Testis (tissue), 3 donors: ENCODE results near the gene RNF157. TPM values are rescaled to one million over a fixed set of nuclear protein-coding genes. Genes with fewer than 3 reads are reported as not detected.

Experiments used
- DNase-seq: peaks from one replicate; pipeline ENCODE4 v3.0.0-alpha.2; 2019
- H3K27ac ChIP-seq, 2 donors: fragments of 200-600 bp; sonication (generic); one replicate each; pipeline ENCODE4 v1.5.1; 2019
- H3K27me3 ChIP-seq: fragments of 200-600 bp; sonication (generic); one replicate; pipeline ENCODE4 v1.5.1; 2019
- H3K36me3 ChIP-seq: fragments of 200-600 bp; sonication (generic); one replicate; pipeline ENCODE4 v1.5.1; 2017; ENCODE audit warnings: low read depth; ENCODE audit errors: missing control alignments
- H3K4me1 ChIP-seq: fragments of 200-600 bp; sonication (generic); one replicate; pipeline ENCODE4 v1.5.1; 2019
- H3K4me3 ChIP-seq, 2 donors: fragments of 200-600 bp; sonication (generic); one replicate each; pipeline ENCODE4 v1.5.1; 2017 to 2019
- H3K9me3 ChIP-seq: fragments of 200-600 bp; sonication (generic); one replicate; pipeline ENCODE4 v1.5.1; 2017
- CTCF ChIP-seq, 3 experiments: fragments of 450-650 bp in 2 of 3; fragments of 200-600 bp in 1 of 3; sonication (generic) in 1 of 3; IDR thresholded peaks; one replicate each; pipeline ENCODE4 v1.5.1; 2016 to 2019; ENCODE audit warnings: antibody characterized with exemption in 3 of 3, mild to moderate bottlenecking in 2 of 3, moderate library complexity in 1 of 3
- POLR2A ChIP-seq: fragments of 450-650 bp; IDR thresholded peaks from one replicate; pipeline ENCODE4 v1.6.1; 2017; ENCODE audit warnings: antibody characterized with exemption, mild to moderate bottlenecking, moderate library complexity
- WGBS, 2 donors: methylation state at CpG; one replicate each; pipeline ENCODE4 v1.1.5; 2018; 5-methylcytosine and 5-hydroxymethylcytosine counted together
- intact Hi-C: fragments of 100-400 bp; cut with DNase I; formaldehyde crosslinking; loops from one replicate; pipeline ENCODE4 v1.15.1; 2023; ENCODE audit warnings: low total_unique reads
- polyA plus RNA-seq: library from polyadenylated mRNA; stranded (reverse); fragments of 350-450 nt; fragmentation: Illumina TruSeq; extraction: RNeasy Lipid Tissue Mini Kit (QIAGEN cat#74804); gene quantifications from one replicate; pipeline ENCODE4 v1.2.3, GENCODE V29; 2014; ENCODE audit warnings: low read depth, low replicate concordance; ENCODE audit not compliant: insufficient read depth
- total RNA-seq, 2 donors: library from RNA; depleted of rRNA; stranded (reverse); fragments of >200 nt; gene quantifications; one replicate each; pipeline ENCODE4 v1.2.3, GENCODE V29; 2016

The RNF157 gene
- total and polyA plus RNA-seq, 3 donors from 2014 or later: 98.8 to 108 (median 101) TPM

GRCh38 chr17:76125391-76125675, 115.0 kb downstream of the RNF157 start:
- Histone ChIP-seq H3K36me3 (no peaks in the 10 kb centered on the region), H3K4me1 (peaks cover 6% of the 10 kb centered on the region), H3K27ac (no peak overlapping the region), H3K4me3 (no peak overlapping the region), H3K27me3 (no peaks in the 10 kb centered on the region), H3K9me3 (no peaks in the 10 kb centered on the region)
- no peak for DNase-seq
- intact Hi-C loops: no loop called here
- no peak for TF ChIP-seq POLR2A
- TF ChIP-seq CTCF (IDR thresholded peaks at IDR 0.05): no peak
- 93 to 95% methylated on average over 5 of the region's 5 CpGs for WGBS, 2 donors

- no peaks in the 10 kb centered on the region for H3K9me3 ChIP-seq
- no peaks in the 10 kb centered on the region for H3K27me3 ChIP-seq
- H3K4me3 ChIP-seq: no peak overlapping the region
- no peaks in the 10 kb centered on the region for H3K36me3 ChIP-seq
- WGBS, 2 donors: 92 to 93% methylated on average over 19 to 22 of the region's 22 CpGs
- intact Hi-C loops: loop anchor here (5.0 kb wide), 1 partner anchor 158 kb away; no protein-coding TSS in a partner anchor
- H3K27ac ChIP-seq: no peak overlapping the region
- peaks cover 6% of the 10 kb centered on the region for H3K4me1 ChIP-seq
- TF ChIP-seq CTCF (IDR thresholded peaks at IDR 0.05) (no peak), POLR2A (no peak)
- DNase-seq: no peak
These were observed 115.5 kb downstream of the RNF157 start for GRCh38 chr17:76124582-76125390.

- no peak for TF ChIP-seq POLR2A
- TF ChIP-seq CTCF (IDR thresholded peaks at IDR 0.05): no peak
- Histone ChIP-seq H3K36me3 (no peaks in the 10 kb centered on the region), H3K4me3 (no peak overlapping the region), H3K9me3 (no peaks in the 10 kb centered on the region), H3K27ac (no peak overlapping the region), H3K4me1 (peaks cover 6% of the 10 kb centered on the region), H3K27me3 (no peaks in the 10 kb centered on the region)
- WGBS, 2 donors: 69% methylated on average over 9 of the region's 9 CpGs; no CpG with 5 or more reads in 1 of the 2 donors
- intact Hi-C loops: loop anchor here (5.0 kb wide), 1 partner anchor 158 kb away; no protein-coding TSS in a partner anchor
- no peak for DNase-seq
These were observed 116.3 kb downstream of the RNF157 start for GRCh38 chr17:76123749-76124581.

- Histone ChIP-seq H3K27me3 (no peaks in the 10 kb centered on the region), H3K9me3 (no peaks in the 10 kb centered on the region), H3K4me3 (no peak overlapping the region), H3K27ac (no peak overlapping the region), H3K36me3 (no peaks in the 10 kb centered on the region), H3K4me1 (peaks cover 6% of the 10 kb centered on the region)
- no peak for DNase-seq
- TF ChIP-seq CTCF (IDR thresholded peaks at IDR 0.05) (no peak), POLR2A (no peak)
- intact Hi-C loops: loop anchor here (5.0 kb wide), 1 partner anchor 159 kb away; no protein-coding TSS in a partner anchor
- 71 to 75% methylated on average over 5 of the region's 5 CpGs for WGBS, 2 donors
These were observed 117.1 kb downstream of the RNF157 start for GRCh38 chr17:76123191-76123499.
